A549 (cell line): ENCODE results near the gene TRIM29. TPM values are rescaled to one million over a fixed set of nuclear protein-coding genes. Genes with fewer than 3 reads are reported as not detected.
A peak's percentile ranks its signal among the peaks of the same experiment; 100 is the strongest.

Experiments
- ATAC-seq, 2 experiments: fragments of 200-7000 bp in 1 of 2; fragments of >200 bp in 1 of 2; cut with Nextera tagmentation in 1 of 2; cut with Tn5 transposase in 1 of 2; 3 replicates each; pipeline versions ENCODE4 v1.8.0 to v1.9.1; 2018 to 2020; ENCODE audit warnings: mild to moderate bottlenecking in 1 of 2, moderate library complexity in 1 of 2
- CTCF ChIA-PET: fragments of 300-600 bp; sonication (Branson Sonifier 250); formaldehyde crosslinking; extraction: SDS; loops from one replicate; lab custom pipeline; 2021; ENCODE audit warnings: antibody characterized with exemption, inconsistent platforms; lab: Yijun Ruan, JAX
- POLR2A ChIA-PET: fragments of 350-600 bp; formaldehyde crosslinking; extraction: SDS; loops from one replicate; lab custom pipeline; 2021; ENCODE audit warnings: antibody characterized with exemption, inconsistent platforms; lab: Yijun Ruan, JAX
- DNase-seq, 2 experiments: peaks; one replicate each; pipeline versions ENCODE4 v3.0.0 to v3.0.0-alpha.2; 2011 to 2016; ENCODE audit warnings: low read depth in 1 of 2, low spot score in 1 of 2
- FAIRE-seq: peaks from 2 replicates; lab custom pipeline; 2011; peaks lifted over from hg19 to GRCh38; lab: Jason Lieb, UNC
- H3K27ac ChIP-seq, 2 experiments: fragments of >200 bp; sonication (Bioruptor Twin); formaldehyde crosslinking; 3 replicates each; pipeline ENCODE4 v1.5.1; 2016 to 2017
- H3K4me1 ChIP-seq: fragments of >200 bp; sonication (Bioruptor Twin); formaldehyde crosslinking; 3 replicates; pipeline ENCODE4 v1.6.1; 2016
- H3K4me2 ChIP-seq: fragments of >200 bp; sonication (Bioruptor Twin); formaldehyde crosslinking; 3 replicates; pipeline ENCODE4 v1.6.1; 2016
- H3K4me3 ChIP-seq: fragments of >200 bp; sonication (Bioruptor Twin); formaldehyde crosslinking; 3 replicates; pipeline ENCODE4 v1.5.1; 2016
- H3K9me3 ChIP-seq: fragments of >200 bp; sonication (Bioruptor Twin); formaldehyde crosslinking; 3 replicates; pipeline ENCODE4 v1.6.1; 2016
- CEBPB ChIP-seq, 2 experiments: fragments of >200 bp in 1 of 2; sonication (Bioruptor Twin) in 1 of 2; formaldehyde crosslinking in 1 of 2; IDR thresholded peaks; 2 replicates each; pipeline ENCODE4 v1.6.1; 2012 to 2016
- EHF ChIP-seq: fragments of 250-450 bp; sonication (Bioruptor Pico); IDR thresholded peaks from 2 replicates; pipeline ENCODE4 v1.5.0; 2020; ENCODE audit warnings: mild to moderate bottlenecking
- FOSL2 ChIP-seq, 2 experiments: fragments of 450-650 bp in 1 of 2; fragments of >200 bp in 1 of 2; sonication (Bioruptor Twin) in 1 of 2; formaldehyde crosslinking; IDR thresholded peaks; 2 replicates each; pipeline versions ENCODE4 v1.5.0 to v1.6.1; 2016 to 2020; ENCODE audit warnings: mild to moderate bottlenecking in 1 of 2, moderate library complexity in 1 of 2
- JUN ChIP-seq, 2 experiments: fragments of >200 bp; sonication (Bioruptor Twin); formaldehyde crosslinking; IDR thresholded peaks; 2 replicates in 1 of 2; 3 replicates in 1 of 2; pipeline ENCODE4 v1.6.1; 2016 to 2017
- POLR2AphosphoS2 ChIP-seq: conservative IDR thresholded peaks from 2 replicates; pipeline ENCODE4 v1.6.1; 2012; ENCODE audit warnings: low read length, improper control_type of control experiment, inconsistent platforms
- RAD21 ChIP-seq, 2 experiments: fragments of >200 bp in 1 of 2; sonication (Bioruptor Twin) in 1 of 2; formaldehyde crosslinking in 1 of 2; IDR thresholded peaks in 1 of 2; conservative IDR thresholded peaks in 1 of 2; 2 replicates in 1 of 2; 3 replicates in 1 of 2; pipeline ENCODE4 v1.6.1; 2012 to 2018; ENCODE audit warnings: inconsistent platforms in 1 of 2
- SMC3 ChIP-seq: fragments of >200 bp; sonication (Bioruptor Twin); formaldehyde crosslinking; IDR thresholded peaks from 3 replicates; pipeline ENCODE4 v1.6.1; 2018; ENCODE audit warnings: inconsistent platforms
- ZFP36 ChIP-seq: fragments of 450-650 bp; IDR thresholded peaks from 2 replicates; pipeline ENCODE4 v1.6.1; 2014; ENCODE audit warnings: borderline replicate concordance; ENCODE audit not compliant: partially characterized antibody
- WGBS: methylation state at CpG from one replicate; pipeline ENCODE4 v1.1.6; 2017; ENCODE audit errors: missing lambda C conversion rate; 5-methylcytosine and 5-hydroxymethylcytosine counted together
- polyA plus RNA-seq, 4 experiments: library from polyadenylated mRNA; depleted of rRNA in 3 of 4; stranded (reverse); fragments of >200 nt; fragmentation: RNase III in 1 of 4; extraction: RNeasy Plus Mini Kit Qiagen cat#74134 plus additional on column Dnase treatment in 1 of 4; gene quantifications; 2 replicates in 3 of 4; 3 replicates in 1 of 4; pipeline ENCODE4 v1.2.3, GENCODE V29; 2011 to 2017
- TF ChIP-seq, protein P1 (sequence below): fragments of >200 bp; sonication (Bioruptor Twin); formaldehyde crosslinking; IDR thresholded peaks from 2 replicates; pipeline ENCODE4 v1.6.1; 2016
- TF ChIP-seq, protein P2 (sequence below): fragments of >200 bp; sonication (Bioruptor Twin); formaldehyde crosslinking; IDR thresholded peaks from 3 replicates; pipeline ENCODE4 v1.5.1; 2016
- TF ChIP-seq, protein P3 (sequence below): fragments of 250-450 bp; sonication (Bioruptor Pico); IDR thresholded peaks from 2 replicates; pipeline ENCODE4 v1.5.0; 2021; ENCODE audit warnings: mild to moderate bottlenecking, moderate library complexity, borderline replicate concordance
- TF ChIP-seq, protein P4 (sequence below): fragments of 200-600 bp; sonication (generic); IDR thresholded peaks from 2 replicates; pipeline ENCODE4 v1.6.1; 2016; ENCODE audit warnings: antibody characterized with exemption, mild to moderate bottlenecking, moderate library complexity
- TF ChIP-seq, protein P5 (sequence below): fragments of 150-350 bp; IDR thresholded peaks from 2 replicates; pipeline ENCODE4 v1.6.1; 2014; ENCODE audit warnings: low read depth, mild to moderate bottlenecking, low read length

Gene TRIM29
- polyA plus RNA-seq, 2 of the 4 experiments (the other 2 are of a cell fraction), result 2.7 to 3.6 TPM

DNA sequence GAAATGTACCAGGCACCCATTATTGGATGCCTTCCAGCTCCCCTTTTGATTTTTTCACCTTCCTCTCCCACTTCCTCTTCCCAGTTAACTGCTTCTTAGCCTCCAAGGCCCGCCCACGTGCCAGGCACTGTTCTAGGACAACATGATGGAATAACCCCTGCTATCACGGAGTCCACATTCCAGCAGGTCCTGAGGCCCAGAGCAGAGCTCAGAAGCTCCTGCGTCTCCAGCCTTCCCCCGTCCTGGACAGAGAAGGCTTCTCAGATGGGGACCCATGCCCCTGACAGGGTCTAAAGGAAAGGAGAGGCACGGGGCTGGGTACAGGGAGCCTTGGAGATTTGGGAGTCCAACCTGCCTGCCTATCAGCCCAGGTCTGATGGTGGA, 29.1 kb downstream of the TRIM29 start:
- Histone ChIP-seq H3K9me3 (no peaks in the 10 kb centered on the region), H3K4me1 (no peaks in the 10 kb centered on the region), H3K4me3 (no peak overlapping the region), H3K4me2 (no peak overlapping the region), H3K27ac (no peak overlapping the region)
- no peak for FAIRE-seq
- CTCF ChIA-PET, result interaction anchor here (0.7 to 4.0 kb wide), 61 partner anchors 8 to 764 kb away, joined by 3 to 51 read pairs (median 5); no protein-coding TSS in a partner anchor
- ATAC-seq, result no peak
- DNase-seq, result no peak
- TF ChIP-seq, protein P1, sequence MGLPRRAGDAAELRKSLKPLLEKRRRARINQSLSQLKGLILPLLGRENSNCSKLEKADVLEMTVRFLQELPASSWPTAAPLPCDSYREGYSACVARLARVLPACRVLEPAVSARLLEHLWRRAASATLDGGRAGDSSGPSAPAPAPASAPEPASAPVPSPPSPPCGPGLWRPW, result no peak
- TF ChIP-seq, all 56 proteins: peak for 0
- POLR2A ChIA-PET, result no interaction called here
- WGBS, result 0% methylated on average over 2 of the region's 6 CpGs

DNA sequence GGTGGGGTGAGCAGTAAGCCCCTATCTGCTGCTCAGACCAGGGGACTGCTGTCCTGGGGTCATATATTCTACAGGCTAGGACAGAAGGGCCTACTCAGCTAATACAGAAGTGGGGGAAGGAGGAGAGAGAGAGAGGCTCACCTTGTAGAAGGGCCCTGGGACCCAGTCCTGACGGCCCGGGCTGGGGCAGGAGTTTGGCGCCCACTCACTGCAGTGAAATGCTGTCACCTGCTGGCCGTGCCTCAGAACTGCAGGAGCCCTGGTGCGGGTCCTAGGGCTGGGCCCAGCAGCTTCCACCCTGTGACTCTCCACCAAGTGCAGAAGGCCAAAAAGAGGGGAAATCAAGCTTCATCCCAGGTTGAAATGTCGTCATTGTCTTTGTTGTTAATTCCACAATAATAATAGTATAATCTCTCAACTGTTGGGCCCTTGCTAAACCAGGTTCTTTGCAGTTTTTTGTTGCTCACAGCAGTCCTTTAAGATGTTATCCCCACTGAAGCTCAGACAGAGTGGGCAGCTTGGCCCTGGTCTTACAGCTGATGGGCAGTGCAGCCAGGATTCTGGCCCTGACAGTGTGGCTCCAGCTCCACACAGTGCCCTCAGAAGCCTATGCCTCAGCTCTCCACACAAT, 29.6 kb downstream of the TRIM29 start:
- POLR2A ChIA-PET, result no interaction called here
- CTCF ChIA-PET, result interaction anchor here (0.7 to 4.0 kb wide), 66 partner anchors 8 to 763 kb away, joined by 3 to 51 read pairs (median 4); partner anchors contain the start of gene NECTIN1

DNA sequence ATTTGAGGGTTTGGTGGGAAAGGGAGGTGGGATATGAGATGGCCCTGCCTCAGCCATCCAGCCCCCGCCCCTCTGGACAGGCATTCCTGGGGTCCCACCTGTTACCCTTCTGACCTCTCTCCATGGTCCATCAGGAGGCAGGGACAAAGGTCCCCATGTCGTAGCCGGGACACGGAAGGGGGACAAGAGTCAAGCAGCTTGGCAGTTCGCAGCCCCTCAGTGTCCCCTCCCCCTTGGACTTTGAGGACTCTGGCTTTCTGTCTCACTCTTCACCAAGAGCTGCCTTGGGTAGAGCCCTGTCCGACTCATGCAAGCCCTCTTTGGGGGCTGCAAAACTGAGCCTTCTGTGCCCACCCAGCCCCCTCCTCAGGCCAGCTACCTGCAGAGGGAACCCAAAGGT, 30.2 kb downstream of the TRIM29 start:
- H3K9me3 ChIP-seq, result no peaks in the 10 kb centered on the region

More for the DNA sequence above, 29.6 kb downstream of the TRIM29 start:
- no peaks in the 10 kb centered on the region for H3K4me1 ChIP-seq
- H3K4me3 ChIP-seq, result no peak overlapping the region
- no peak overlapping the region for H3K4me2 ChIP-seq
- no peaks in the 10 kb centered on the region for H3K9me3 ChIP-seq
- TF ChIP-seq ZFP36 (no peak), RAD21 (conservative IDR thresholded peaks at IDR 0.05 in 1 of 2, IDR thresholded peaks at IDR 0.05 in 1 of 2) (peak; percentile 90), SMC3 (peak; percentile 86)
- TF ChIP-seq, protein P2, sequence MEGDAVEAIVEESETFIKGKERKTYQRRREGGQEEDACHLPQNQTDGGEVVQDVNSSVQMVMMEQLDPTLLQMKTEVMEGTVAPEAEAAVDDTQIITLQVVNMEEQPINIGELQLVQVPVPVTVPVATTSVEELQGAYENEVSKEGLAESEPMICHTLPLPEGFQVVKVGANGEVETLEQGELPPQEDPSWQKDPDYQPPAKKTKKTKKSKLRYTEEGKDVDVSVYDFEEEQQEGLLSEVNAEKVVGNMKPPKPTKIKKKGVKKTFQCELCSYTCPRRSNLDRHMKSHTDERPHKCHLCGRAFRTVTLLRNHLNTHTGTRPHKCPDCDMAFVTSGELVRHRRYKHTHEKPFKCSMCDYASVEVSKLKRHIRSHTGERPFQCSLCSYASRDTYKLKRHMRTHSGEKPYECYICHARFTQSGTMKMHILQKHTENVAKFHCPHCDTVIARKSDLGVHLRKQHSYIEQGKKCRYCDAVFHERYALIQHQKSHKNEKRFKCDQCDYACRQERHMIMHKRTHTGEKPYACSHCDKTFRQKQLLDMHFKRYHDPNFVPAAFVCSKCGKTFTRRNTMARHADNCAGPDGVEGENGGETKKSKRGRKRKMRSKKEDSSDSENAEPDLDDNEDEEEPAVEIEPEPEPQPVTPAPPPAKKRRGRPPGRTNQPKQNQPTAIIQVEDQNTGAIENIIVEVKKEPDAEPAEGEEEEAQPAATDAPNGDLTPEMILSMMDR, result peak; percentile 81
- ATAC-seq (peak; percentile 85 to 94), DNase-seq (peak; percentile 24 to 84), FAIRE-seq (no peak)
- H3K27ac ChIP-seq, result no peak overlapping the region
- 0% methylated on average over 5 of the region's 6 CpGs for WGBS

More for the DNA sequence above, 30.2 kb downstream of the TRIM29 start:
- no peak overlapping the region for H3K4me3 ChIP-seq
- no peak for ATAC-seq
- POLR2A ChIA-PET, result no interaction called here
- H3K27ac ChIP-seq, result no peak overlapping the region
- no peak for DNase-seq
- CTCF ChIA-PET, result interaction anchor here (0.7 to 4.0 kb wide), 49 partner anchors 11 to 763 kb away, joined by 3 to 51 read pairs (median 5); partner anchors contain the start of gene NECTIN1
- H3K4me2 ChIP-seq, result no peak overlapping the region
- H3K4me1 ChIP-seq, result no peaks in the 10 kb centered on the region
- FAIRE-seq, result no peak
- TF ChIP-seq, protein P3, sequence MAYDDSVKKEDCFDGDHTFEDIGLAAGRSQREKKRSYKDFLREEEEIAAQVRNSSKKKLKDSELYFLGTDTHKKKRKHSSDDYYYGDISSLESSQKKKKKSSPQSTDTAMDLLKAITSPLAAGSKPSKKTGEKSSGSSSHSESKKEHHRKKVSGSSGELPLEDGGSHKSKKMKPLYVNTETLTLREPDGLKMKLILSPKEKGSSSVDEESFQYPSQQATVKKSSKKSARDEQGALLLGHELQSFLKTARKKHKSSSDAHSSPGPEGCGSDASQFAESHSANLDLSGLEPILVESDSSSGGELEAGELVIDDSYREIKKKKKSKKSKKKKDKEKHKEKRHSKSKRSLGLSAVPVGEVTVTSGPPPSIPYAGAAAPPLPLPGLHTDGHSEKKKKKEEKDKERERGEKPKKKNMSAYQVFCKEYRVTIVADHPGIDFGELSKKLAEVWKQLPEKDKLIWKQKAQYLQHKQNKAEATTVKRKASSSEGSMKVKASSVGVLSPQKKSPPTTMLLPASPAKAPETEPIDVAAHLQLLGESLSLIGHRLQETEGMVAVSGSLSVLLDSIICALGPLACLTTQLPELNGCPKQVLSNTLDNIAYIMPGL (CRISPR knock-in tag), result no peak
- no peak for TF ChIP-seq EHF (CRISPR knock-in tag)
- no peak for TF ChIP-seq FOSL2 (IDR thresholded peaks at IDR 0.05)
- no peak for TF ChIP-seq FOSL2 (CRISPR knock-in tag; IDR thresholded peaks at IDR 0.05)
- no peak for TF ChIP-seq JUN (IDR thresholded peaks at IDR 0.05)
- TF ChIP-seq, protein P4, sequence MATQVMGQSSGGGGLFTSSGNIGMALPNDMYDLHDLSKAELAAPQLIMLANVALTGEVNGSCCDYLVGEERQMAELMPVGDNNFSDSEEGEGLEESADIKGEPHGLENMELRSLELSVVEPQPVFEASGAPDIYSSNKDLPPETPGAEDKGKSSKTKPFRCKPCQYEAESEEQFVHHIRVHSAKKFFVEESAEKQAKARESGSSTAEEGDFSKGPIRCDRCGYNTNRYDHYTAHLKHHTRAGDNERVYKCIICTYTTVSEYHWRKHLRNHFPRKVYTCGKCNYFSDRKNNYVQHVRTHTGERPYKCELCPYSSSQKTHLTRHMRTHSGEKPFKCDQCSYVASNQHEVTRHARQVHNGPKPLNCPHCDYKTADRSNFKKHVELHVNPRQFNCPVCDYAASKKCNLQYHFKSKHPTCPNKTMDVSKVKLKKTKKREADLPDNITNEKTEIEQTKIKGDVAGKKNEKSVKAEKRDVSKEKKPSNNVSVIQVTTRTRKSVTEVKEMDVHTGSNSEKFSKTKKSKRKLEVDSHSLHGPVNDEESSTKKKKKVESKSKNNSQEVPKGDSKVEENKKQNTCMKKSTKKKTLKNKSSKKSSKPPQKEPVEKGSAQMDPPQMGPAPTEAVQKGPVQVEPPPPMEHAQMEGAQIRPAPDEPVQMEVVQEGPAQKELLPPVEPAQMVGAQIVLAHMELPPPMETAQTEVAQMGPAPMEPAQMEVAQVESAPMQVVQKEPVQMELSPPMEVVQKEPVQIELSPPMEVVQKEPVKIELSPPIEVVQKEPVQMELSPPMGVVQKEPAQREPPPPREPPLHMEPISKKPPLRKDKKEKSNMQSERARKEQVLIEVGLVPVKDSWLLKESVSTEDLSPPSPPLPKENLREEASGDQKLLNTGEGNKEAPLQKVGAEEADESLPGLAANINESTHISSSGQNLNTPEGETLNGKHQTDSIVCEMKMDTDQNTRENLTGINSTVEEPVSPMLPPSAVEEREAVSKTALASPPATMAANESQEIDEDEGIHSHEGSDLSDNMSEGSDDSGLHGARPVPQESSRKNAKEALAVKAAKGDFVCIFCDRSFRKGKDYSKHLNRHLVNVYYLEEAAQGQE, result no peak
- TF ChIP-seq, protein P1, result no peak
- no peak for TF ChIP-seq POLR2AphosphoS2
- TF ChIP-seq CEBPB (IDR thresholded peaks at IDR 0.05), result no peak
- TF ChIP-seq, protein P5, sequence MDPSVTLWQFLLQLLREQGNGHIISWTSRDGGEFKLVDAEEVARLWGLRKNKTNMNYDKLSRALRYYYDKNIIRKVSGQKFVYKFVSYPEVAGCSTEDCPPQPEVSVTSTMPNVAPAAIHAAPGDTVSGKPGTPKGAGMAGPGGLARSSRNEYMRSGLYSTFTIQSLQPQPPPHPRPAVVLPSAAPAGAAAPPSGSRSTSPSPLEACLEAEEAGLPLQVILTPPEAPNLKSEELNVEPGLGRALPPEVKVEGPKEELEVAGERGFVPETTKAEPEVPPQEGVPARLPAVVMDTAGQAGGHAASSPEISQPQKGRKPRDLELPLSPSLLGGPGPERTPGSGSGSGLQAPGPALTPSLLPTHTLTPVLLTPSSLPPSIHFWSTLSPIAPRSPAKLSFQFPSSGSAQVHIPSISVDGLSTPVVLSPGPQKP, result no peak
- TF ChIP-seq, all 56 proteins: peak for 0
- 40% methylated on average over 5 of the region's 6 CpGs for WGBS
